Measurements from ENCODE around the gene SHBG.
"Not testable (repeated sequence)": the region's sequence is repeated elsewhere in the genome, so short reads cannot be mapped to it uniquely, and the experiment has no call there.

Gene SHBG

GRCh38 chr17:7606280-7606679, 23.7 kb upstream of the SHBG start:
- H3K27ac ChIP-seq = peak overlapping the region in 1 of 21 experiments; percentile 42
- H3K4me3 ChIP-seq = no peak overlapping the region

- no peak overlapping the region for H3K27ac ChIP-seq
- no peak overlapping the region for H3K4me3 ChIP-seq
Measured at GRCh38 chr17:7610641-7611040, 19.3 kb upstream of the SHBG start.

GRCh38 chr17:7611635-7612293, 18.2 kb upstream of the SHBG start:
- Histone ChIP-seq H3K4me3 (no peak overlapping the region), H3K27ac (no peak overlapping the region)

GRCh38 chr17:7612294-7612640, 17.7 kb upstream of the SHBG start:
- Histone ChIP-seq H3K27ac (peak overlapping the region in 1 of 21 experiments; percentile 3), H3K4me3 (no peak overlapping the region)

GRCh38 chr17:7613769-7614424, 16.0 kb upstream of the SHBG start:
- H3K27ac ChIP-seq = peak overlapping the region; percentile 45 to 97 (median 89)

GRCh38 chr17:7614425-7615264, 15.3 kb upstream of the SHBG start, which contains the start of gene FXR2:
Gene FXR2 (minus strand): TSS chr17:7614897. CDS start chr17:7614532, 365 bp downstream.
- peak within 1 kb of the TSS; percentile 74 to 91 (median 75) for H3K4me3 ChIP-seq
- peak within 1 kb of the TSS; percentile 45 to 97 (median 89) for H3K27ac ChIP-seq

More at GRCh38 chr17:7613769-7614424, 16.0 kb upstream of the SHBG start:
- peak overlapping the region; percentile 74 to 91 (median 75) for H3K4me3 ChIP-seq

- peak overlapping the region; percentile 36 to 91 (median 75) for H3K4me3 ChIP-seq
- H3K27ac ChIP-seq = peak overlapping the region in 19 of 21 experiments; percentile 39 to 93 (median 76)
Measured at GRCh38 chr17:7615265-7615747, 14.6 kb upstream of the SHBG start.

GRCh38 chr17:7618608-7619007, 11.3 kb upstream of the SHBG start:
- no peak overlapping the region for H3K27ac ChIP-seq

GRCh38 chr17:7620835-7621234, 9.1 kb upstream of the SHBG start:
- Histone ChIP-seq H3K27ac (no peak overlapping the region), H3K4me3 (no peak overlapping the region)

More at GRCh38 chr17:7618608-7619007, 11.3 kb upstream of the SHBG start:
- no peak overlapping the region for H3K4me3 ChIP-seq

- H3K4me3 ChIP-seq = no peak overlapping the region
- no peak overlapping the region for H3K27ac ChIP-seq
Measured at GRCh38 chr17:7623661-7624060, 6.3 kb upstream of the SHBG start.

- not testable (repeated sequence) for H3K4me3 ChIP-seq, H3K27ac ChIP-seq
Measured at GRCh38 chr17:7625749-7626148, 4.2 kb upstream of the SHBG start.

GRCh38 chr17:7626307-7626706, 3.6 kb upstream of the SHBG start:
- H3K27ac ChIP-seq = peak overlapping the region in 5 of 21 experiments; percentile 90 to 96 (median 91)
- peak overlapping the region in 1 of 7 experiments; percentile 79 for H3K4me3 ChIP-seq

- Histone ChIP-seq H3K4me3 (peak overlapping the region; percentile 45 to 79 (median 66)), H3K27ac (peak overlapping the region in 18 of 21 experiments; percentile 68 to 98 (median 90))
Measured at GRCh38 chr17:7626956-7627249, 3.0 kb upstream of the SHBG start.

GRCh38 chr17:7627250-7628121, 2.4 kb upstream of the SHBG start, which contains the start of gene SAT2:
Gene SAT2 (minus strand): TSS chr17:7627821. CDS start chr17:7627635, 186 bp downstream.
- Histone ChIP-seq H3K4me3 (peak within 1 kb of the TSS; percentile 45 to 79 (median 66)), H3K27ac (peak within 1 kb of the TSS; percentile 37 to 98 (median 90))

- Histone ChIP-seq H3K27ac (no peak overlapping the region), H3K4me3 (no peak overlapping the region)
Measured at GRCh38 chr17:7631398-7632380, 1.8 kb downstream of the SHBG start.

GRCh38 chr17:7632492-7632894, 2.6 kb downstream of the SHBG start:
- H3K4me3 ChIP-seq = no peak overlapping the region
- H3K27ac ChIP-seq = no peak overlapping the region

GRCh38 chr17:7633093-7633492, 3.2 kb downstream of the SHBG start:
- H3K4me3 ChIP-seq = no peak overlapping the region
- H3K27ac ChIP-seq = no peak overlapping the region

GRCh38 chr17:7634384-7634783, 4.4 kb downstream of the SHBG start:
- Histone ChIP-seq H3K4me3 (no peak overlapping the region), H3K27ac (no peak overlapping the region)

Data from skin epidermis (tissue), 12 donors.